HG03378 (cell line): ENCODE measurements around the gene PPP2R2C.

ENCODE experiments used
- ATAC-seq: cut with Tn5 transposase; IDR thresholded peaks from one replicate; pipeline ENCODE4 v1.9.1; 2021; ENCODE audit warnings: mild to moderate bottlenecking, moderate library complexity; ENCODE audit not compliant: unreplicated experiment

Gene PPP2R2C

GRCh38 chr4:6292376-6293096, 179.9 kb downstream of the PPP2R2C start:
- no peak for ATAC-seq

DNA sequence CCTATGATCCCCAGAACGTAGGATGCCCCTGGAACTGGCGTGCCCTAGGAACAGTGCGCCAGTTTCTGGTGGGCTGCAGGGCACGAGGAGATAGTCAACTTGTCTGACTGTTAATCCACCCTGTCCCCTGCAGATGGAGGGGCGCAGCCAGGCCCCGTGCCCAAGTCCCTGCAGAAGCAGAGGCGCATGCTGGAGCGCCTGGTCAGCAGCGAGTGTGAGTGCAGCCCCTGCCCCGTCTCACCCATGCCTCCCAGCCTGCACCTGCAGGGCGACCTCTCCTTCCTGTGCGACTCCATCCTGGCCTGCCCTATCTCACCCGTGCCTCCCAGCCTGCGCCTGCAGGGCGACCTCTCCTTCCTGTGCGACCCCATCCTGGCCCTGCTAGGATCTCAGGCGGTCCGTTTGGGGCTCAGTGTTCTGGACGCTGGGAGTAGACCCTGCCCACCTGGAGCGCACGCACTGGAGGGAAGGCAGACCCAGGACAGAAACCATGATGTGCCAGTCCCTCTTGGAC, 180.6 kb downstream of the PPP2R2C start:
- ATAC-seq, result no peak

GRCh38 chr4:6290769-6291547, 181.5 kb downstream of the PPP2R2C start:
- no peak for ATAC-seq

DNA sequence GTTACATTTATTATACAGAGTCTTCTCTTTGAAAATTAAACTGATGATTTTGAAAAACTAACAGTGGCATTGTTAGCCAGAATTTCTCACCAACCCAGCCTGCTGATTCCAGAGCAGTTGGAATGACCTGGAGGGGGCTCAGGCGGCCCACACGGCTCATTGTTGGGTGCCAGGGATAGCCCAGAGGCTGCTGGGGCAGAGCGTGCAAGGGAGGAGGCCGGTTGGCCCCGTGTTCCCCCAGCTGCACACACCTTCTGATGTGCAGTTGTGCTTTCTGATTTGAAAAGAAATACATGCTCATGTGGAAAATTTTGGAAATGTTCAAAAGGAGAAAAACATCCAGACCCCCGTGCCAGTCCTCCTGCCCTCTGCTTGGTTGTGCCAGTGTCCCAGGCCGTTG, 182.2 kb downstream of the PPP2R2C start:
- ATAC-seq, result no peak

DNA sequence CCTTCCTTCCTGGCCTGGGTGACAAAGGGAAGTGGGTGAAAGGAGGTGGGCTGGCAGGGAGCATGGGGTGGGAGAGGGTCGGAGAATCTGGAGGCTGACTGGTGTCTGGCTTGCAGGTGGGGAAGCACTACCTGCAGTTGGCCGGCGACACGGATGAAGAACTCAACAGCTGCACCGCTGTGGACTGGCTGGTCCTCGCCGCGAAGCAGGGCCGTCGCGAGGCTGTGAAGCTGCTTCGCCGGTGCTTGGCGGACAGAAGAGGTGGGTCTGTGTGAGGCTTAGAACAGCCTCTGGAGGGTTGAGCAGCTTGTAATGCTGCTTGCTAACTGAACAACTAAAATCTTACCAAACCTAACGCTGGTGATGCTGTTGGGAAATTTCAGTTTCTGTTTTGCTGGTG, 183.5 kb downstream of the PPP2R2C start:
- no peak for ATAC-seq

GRCh38 chr4:6288342-6288741, 184.1 kb downstream of the PPP2R2C start:
- ATAC-seq, result no peak

GRCh38 chr4:6287017-6287788, 185.2 kb downstream of the PPP2R2C start:
- ATAC-seq, result no peak

GRCh38 chr4:6283282-6283681, 189.1 kb downstream of the PPP2R2C start:
- ATAC-seq, result no peak

DNA sequence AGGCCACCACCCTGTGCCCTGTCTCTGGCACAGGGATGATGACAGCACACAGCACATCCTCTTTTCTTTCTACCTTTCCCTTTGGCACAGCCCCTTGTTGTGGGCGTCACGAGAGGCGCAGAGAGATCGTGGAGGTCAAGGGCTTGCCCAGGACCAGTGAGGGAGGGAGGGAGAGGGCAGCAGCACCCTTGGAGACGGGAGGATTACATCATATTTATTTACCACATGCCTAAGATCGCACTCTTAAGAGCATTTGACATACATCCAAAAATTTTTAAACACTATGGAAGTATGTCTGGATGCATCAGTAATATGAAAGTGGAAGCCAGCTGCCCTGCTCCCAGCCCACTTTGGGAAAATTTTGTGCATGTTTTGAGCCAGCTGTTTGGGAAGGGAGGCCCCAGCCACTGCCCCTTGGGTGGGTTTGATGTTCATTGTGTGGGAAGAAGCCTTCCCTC, 190.1 kb downstream of the PPP2R2C start:
- no peak for ATAC-seq

- no peak for ATAC-seq
These were observed 190.7 kb downstream of the PPP2R2C start for GRCh38 chr4:6281436-6282313.

DNA sequence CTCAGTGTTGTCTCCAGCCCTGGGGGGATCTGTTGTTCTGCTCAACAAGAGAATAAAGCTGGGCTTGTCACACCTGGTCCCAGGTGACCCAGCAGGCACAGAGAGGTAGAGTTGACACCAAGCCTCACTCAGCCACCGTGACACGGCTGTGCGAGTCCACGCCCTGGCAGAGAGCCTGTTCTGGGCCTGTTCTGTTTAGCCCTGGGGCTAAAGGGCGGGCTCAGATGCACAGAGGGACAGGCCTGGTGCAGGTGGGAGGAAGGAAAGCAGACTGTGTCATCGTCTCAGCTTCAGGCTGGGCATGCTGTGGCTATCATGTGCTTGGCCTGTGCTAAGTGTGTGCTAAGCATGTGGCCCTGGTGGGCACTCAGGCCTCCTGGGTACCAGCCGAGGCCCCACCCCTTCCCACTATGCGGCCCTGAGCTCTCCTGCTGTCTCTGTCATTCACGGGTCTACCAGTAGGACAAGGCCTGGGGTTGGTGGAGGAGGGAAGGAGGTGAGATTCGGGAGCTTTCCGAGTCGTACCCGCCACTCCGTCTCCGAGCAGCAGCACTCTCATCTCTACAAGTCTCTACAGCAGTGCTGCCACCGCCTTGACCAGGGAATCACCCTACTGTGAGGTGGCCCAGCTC, 191.9 kb downstream of the PPP2R2C start:
- no peak for ATAC-seq

- no peak for ATAC-seq
These were observed 192.7 kb downstream of the PPP2R2C start for GRCh38 chr4:6279582-6280289.

DNA sequence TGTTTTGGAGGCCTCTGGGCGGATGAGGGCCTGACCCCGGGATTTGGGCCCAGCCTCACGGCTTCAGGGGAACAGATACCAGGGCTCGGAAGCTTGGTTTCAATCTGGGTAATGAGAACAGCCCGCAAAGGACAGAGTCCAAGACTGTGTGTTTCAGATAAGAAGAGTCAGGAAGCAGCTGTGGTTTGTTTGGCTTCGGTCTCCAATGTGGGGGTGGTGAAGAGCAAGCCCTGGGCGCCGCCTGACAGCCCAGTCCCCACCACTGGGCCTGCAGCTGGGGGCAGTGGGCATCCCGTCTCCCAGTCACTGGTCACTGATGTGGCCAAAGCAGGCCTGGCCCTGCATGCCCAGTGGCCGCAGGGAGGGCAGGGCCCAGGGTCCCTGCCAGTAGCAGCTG, 193.6 kb downstream of the PPP2R2C start:
- peak; percentile 91 for ATAC-seq

GRCh38 chr4:6277935-6278800, 194.2 kb downstream of the PPP2R2C start:
- no peak for ATAC-seq

GRCh38 chr4:6277139-6277802, 195.1 kb downstream of the PPP2R2C start:
- ATAC-seq, result no peak

DNA sequence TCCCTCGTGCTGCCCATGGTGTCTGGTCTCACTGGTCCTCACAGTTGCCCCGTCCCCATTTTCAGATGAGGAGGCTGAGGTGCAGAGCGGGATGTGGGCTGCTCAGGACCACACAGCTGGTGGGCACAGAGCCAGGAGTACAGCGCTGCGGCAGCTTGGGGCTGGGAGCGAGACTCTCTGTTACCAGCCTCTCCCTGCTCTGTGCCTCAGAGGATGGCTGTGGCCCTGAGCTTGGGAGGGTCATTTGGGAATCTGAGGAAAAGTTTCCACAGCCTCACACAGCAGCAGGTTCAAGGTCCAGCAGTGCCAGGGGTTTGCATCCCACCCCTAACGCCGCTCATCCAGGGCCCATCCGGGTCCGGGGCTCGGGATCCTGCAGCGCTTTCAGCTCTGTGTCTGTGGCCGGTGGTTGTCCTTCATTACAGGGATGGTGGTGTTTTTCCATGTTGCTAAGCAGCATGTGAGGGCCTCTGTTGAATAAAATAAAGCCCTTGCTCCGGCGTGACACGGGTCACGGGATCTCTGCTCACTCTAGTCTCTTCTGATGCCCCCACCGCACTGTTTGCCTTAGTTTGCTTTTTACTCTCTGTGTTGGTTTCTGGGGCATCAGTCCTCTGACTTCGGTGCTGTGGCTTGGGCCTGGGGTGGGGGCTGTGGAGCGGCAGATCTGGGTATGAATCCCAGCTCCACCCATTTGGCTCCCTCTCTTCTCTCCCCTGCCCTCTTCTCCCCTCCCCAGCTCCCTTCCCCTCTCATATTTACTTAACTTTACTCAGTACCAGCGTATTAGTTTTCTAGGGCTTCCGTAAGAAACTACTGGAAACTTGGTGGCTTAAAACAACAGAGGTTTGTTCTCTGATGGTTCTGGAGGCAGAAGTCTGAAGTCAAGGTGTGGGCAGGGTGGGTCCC, 196.3 kb downstream of the PPP2R2C start:
- no peak for ATAC-seq

GRCh38 chr4:6275351-6275750, 197.1 kb downstream of the PPP2R2C start:
- ATAC-seq, result no peak
